Measurements from ENCODE around the gene RASGRP4.
"Not testable (repeated sequence)": the region's sequence is repeated elsewhere in the genome, so short reads cannot be mapped to it uniquely, and the experiment has no call there.

RASGRP4 gene

DNA sequence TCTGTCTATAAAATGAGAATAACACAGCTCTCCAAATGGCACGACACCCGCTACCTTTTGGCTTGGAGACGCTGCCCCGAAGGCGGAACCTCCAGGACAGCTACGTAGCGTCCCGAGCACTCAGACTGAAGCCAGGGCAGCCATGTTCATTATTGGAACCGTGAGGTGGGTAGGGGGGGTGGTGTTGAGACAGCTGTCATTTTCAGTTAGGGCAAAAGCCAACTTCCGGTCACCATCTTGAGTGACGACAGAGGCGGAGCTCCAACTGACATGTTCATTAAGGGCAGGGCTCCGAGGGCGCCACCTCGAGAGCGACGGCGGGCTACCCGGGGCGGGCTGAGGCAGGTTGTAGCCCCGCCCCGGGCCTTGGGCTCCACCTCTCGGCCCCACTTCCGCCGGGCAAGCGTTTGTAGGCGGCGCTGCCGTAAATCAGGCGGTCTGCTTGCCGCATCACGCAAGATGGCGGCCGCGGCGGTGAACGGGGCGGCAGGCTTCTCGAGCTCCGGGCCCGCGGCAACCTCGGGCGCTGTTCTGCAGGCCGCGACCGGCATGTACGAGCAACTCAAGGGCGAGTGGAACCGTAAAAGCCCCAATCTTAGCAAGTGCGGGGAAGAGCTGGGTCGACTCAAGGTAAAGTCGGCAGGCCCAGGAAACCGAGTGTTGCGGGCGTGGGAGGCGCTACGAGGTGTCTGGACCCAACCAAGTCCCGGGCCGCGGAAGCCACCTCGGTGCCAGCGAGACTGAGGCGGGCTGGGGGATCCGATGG is 51.5 kb downstream of the RASGRP4 start, which contains the start of gene PSMD8:
Gene PSMD8, plus strand, starts transcription at position 240 of the 766 bp plus-strand sequence. Its CDS starts 31 bp downstream, at position 271.
- TF ChIP-seq POLR2A (IDR thresholded peaks at IDR 0.05; ENCODE audit: low read depth, low read length), result peak; percentile 99

DNA sequence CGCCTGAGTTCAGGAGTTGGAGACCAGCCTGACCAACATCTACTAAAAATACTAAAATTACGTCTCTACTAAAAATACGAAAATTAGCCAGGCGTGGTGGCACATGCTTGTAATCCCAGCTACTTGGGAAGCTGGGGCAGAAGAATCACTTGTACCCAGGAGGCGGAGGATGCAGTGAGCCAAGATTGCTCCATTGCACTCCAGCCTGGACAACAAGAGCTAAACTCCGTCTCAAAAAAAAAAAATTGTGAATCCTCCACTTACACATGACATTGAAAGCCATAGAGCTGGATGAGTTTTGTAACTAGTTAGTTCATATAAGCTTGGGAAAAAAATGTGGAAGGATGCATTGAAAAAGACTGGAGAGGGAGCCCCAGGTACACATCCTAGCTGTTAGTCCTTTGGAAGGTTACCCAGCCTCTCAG is 52.1 kb downstream of the RASGRP4 start:
- DNase-seq (ENCODE audit: insufficient read length, low spot score) (no peak), FAIRE-seq (no peak)
- TF ChIP-seq POLR2A (IDR thresholded peaks at IDR 0.05; ENCODE audit: low read depth, low read length), result no peak

More for the DNA sequence above, 51.5 kb downstream of the RASGRP4 start, which contains the start of gene PSMD8:
- FAIRE-seq, result peak; percentile 81
- DNase-seq (ENCODE audit: insufficient read length, low spot score), result peak; percentile 98

DNA sequence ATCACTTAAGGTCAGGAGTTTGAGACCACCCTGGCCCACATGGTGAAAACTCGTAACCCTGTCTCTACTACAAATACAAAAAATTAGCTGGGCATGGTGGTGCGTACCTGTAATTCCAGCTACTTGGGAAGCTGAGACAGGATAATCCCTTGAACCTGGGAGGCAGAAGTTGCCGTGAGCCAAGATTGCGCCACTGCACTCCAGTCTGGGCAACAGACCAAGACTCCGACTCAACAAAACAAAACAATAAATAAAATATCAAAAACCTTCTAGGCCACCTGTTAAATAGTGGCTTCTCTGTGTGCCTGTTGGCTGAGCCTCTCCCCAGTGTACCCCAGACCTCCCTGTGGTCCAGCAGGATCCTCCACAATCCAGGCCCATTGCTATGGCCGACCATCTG is 54.9 kb downstream of the RASGRP4 start:
- no peak for TF ChIP-seq POLR2A (IDR thresholded peaks at IDR 0.05; ENCODE audit: low read depth, low read length)
- FAIRE-seq, result no peak

DNA sequence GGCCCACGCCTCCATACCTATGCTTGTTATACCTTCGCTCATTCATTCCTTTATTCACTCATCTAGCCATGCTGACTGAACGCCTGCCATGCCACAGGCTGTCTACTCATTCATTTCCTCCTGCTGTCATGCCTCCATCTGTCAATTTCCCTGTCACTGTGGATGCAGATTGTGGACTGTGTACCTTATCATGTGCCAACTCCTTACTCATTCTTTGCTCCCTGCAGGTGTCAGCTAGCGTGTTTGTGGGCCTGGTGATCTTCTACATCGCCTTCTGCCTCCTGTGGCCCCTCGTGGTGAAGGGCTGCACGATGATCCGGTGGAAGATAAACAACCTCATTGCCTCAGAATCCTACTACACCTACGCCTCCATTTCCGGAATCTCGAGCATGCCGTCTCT is 55.7 kb downstream of the RASGRP4 start:
- TF ChIP-seq POLR2A (IDR thresholded peaks at IDR 0.05; ENCODE audit: low read depth, low read length), result no peak
- no peak for FAIRE-seq
- no peak for DNase-seq (ENCODE audit: insufficient read length, low spot score)

More for the DNA sequence above, 54.9 kb downstream of the RASGRP4 start:
- no peak for DNase-seq (ENCODE audit: insufficient read length, low spot score)

DNA sequence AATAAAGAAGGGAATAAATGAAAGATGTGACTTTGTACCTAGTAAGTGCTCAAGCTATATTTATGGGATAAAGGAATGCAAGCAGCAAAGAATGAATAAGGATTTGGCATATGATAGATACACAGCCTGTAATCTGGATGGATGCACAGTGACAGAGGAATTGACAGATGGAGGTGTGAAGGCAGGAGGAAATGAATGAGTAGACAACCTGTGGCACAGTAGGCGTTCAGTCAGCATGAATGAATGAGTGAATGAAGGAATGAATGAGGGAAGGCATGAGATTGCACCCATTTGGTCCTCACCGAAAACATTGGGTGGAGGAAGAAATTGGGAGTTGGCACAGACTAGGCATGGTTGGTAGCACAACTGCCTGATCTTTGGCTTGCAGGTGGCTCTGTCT is 56.4 kb downstream of the RASGRP4 start:
- no peak for TF ChIP-seq POLR2A (IDR thresholded peaks at IDR 0.05; ENCODE audit: low read depth, low read length)
- no peak for FAIRE-seq

DNA sequence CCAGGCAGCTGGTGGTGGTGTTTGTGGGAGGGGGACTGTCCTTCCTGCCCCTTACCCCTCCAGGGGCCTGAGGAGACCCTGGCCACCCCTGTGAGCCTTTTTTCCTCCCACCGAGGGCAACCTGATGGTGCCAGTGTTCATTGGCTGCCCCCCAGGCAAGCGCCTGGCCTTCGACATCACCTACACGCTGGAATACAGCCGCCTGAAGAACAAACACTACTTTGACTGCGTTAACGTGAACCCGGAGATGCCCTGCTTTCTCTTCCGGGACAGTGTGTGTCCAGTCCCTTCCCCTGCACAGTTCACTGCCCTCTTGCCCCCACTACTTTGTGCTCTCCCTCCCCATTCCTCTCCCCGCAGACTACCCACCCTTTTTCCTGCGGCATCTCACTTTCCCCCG is 59.0 kb downstream of the RASGRP4 start:
- DNase-seq (ENCODE audit: insufficient read length, low spot score) (no peak), FAIRE-seq (no peak)
- TF ChIP-seq POLR2A (IDR thresholded peaks at IDR 0.05; ENCODE audit: low read depth, low read length), result no peak

More for the DNA sequence above, 56.4 kb downstream of the RASGRP4 start:
- DNase-seq (ENCODE audit: insufficient read length, low spot score), result no peak

DNA sequence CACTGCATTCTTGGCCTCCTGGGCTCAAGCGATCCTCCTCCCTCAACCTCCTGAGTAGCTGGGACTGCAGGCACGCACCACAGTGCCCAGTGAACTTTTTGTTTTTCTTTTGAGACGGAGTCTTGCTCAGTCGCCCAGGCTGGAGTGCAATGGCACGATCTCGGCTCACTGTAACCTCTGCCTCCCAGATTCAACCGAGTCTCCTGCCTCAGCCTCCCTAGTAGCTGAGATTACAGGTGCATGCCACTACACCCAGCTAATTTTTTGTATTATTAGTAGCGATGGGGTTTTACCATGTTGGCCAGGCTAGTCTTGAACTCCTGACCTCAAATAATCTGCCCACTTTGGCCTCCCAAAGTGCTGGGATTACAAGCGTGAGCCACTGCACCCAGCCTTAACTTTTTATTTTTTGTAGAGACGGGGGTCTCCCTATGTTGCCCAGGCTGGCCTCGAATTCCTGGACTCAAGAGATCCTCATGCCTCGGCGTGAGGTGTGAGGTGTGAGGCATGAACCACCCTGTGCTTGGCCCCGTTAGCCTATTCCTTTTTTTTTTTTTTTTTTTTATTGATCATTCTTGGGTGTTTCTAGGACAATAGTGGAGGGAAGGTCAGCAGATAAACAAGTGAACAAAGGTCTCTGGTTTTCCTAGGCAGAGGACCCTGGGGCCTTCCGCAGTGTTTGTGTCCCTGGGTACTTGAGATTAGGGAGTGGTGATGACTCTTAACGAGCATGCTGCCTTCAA is 62.9 kb downstream of the RASGRP4 start:
- DNase-seq (ENCODE audit: insufficient read length, low spot score); FAIRE-seq: not testable (repeated sequence)

DNA sequence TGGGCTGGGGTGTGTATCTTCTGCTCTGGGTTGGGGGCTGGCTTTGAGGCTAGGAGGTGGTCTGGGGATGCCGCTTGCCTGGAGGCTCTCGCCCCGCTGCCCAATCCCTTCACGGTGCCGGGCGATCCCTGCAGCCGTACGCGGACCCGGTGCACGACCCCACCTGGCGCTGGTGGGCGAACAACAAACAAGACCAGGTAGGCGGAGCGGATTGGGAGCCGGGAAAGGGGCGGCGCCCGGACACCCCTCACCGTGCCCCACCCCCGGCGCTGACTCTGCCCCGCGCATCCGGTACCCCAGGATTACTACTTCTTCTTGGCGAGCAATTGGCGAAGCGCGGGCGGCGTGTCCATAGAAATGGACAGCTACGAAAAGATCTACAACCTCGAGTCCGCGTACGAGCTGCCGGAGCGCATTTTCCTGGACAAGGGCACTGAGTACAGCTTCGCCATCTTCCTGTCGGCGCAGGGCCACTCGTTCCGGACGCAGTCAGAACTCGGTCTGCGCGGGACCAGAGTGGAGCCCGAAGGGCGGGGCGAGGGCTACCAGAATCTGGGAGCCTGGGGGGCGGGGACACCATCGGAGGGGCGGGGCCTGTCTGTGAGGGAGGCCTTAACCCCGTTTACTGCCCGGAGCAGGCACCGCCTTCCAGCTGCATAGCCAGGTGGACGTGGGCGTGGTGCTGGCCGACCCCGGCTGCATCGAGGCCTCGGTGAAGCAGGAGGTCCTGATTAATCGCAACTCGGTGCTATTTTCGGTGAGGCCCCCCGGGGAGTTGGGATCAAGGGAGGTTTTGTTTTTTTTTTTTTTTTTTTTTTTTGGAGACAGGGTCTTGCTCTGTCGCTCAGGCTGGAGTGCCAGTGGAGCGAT is 63.7 kb downstream of the RASGRP4 start:
- no peak for FAIRE-seq
- DNase-seq (ENCODE audit: insufficient read length, low spot score), result peak; percentile 92
- peak; percentile 44; the same call in 1 of the 2 replicates for TF ChIP-seq POLR2A (IDR thresholded peaks at IDR 0.05; ENCODE audit: low read depth, low read length)

DNA sequence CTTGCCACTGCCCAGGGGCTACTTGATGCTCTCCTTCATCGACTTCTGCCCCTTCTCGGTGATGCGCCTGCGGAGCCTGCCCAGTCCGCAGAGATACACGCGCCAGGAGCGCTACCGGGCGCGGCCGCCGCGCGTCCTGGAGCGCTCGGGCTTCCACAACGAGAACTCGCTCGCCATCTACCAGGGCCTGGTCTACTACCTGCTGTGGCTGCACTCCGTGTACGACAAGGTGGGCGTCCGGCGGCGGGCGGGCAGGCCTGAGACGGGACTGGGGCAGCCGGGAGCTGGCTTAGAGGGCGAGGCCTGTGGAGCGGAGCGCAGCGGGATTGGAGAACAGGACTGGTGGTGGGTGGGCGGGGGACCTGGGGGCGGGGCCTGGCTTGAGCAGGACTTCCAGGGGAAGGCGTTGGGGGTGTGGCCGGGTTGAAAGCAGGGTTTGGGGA is 64.4 kb downstream of the RASGRP4 start:
- DNase-seq (ENCODE audit: insufficient read length, low spot score) (peak; percentile 83), FAIRE-seq (no peak)

DNA sequence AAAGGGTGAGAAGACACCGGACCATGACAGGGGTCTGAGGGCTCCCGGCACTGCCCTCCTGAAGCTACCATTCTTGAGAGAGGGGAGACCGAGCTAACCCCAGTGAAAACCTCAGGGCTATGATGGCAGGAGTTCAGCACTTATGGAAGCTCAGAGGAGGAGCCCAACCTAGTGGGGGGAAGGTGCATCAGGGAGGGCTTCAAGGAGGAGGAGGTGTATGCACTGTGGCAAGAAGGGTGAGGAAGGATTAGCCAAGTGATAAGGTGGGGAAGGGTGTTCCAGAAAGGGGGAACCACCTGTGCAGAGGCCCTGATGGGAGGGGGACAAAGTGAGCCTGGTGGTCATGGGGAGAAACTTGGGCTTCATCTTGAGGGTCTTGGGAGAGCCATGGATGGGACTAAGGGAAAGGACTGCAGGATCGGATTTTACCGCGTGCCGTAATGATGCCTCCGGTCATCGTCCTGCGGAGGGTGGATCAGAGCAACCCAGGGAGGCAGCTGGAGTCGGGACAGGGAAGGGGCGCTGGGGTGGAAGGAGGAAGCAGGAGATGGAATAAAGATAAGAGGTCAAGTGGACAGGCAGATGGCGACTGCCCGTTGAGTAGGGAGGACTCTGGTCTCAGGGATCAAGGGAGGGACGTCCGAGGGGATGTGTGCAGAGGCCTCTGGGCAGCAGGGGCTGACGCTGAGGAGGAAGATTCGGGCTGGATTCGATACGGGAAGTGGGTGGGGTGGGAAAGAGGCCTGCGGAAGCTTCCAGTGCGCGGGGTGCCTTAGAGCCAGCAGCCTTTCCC is 65.0 kb downstream of the RASGRP4 start:
- no peak for DNase-seq (ENCODE audit: insufficient read length, low spot score)
- TF ChIP-seq POLR2A (IDR thresholded peaks at IDR 0.05; ENCODE audit: low read depth, low read length), result no peak
- FAIRE-seq, result no peak

More for the DNA sequence above, 64.4 kb downstream of the RASGRP4 start:
- TF ChIP-seq POLR2A (IDR thresholded peaks at IDR 0.05; ENCODE audit: low read depth, low read length), result no peak

DNA sequence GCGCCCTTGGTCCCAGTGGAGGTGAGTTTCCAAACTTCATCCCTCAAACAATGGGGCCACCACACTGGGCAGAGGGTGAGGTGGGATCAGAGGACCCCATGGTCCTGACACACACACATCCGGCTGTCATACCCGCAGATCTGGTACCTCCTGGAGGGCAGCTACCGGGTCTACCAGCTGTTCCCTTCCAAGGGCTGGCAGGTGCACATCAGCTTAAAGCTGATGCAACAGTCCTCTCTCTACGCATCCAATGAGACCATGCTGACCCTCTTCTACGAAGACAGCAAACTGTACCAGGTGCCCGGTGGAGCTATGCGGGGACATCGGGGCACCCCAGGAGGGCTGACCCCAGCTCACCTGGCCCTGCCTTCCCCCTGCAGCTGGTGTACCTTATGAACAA is 65.7 kb downstream of the RASGRP4 start:
- no peak for TF ChIP-seq POLR2A (IDR thresholded peaks at IDR 0.05; ENCODE audit: low read depth, low read length)
- no peak for DNase-seq (ENCODE audit: insufficient read length, low spot score)
- FAIRE-seq, result no peak

DNA sequence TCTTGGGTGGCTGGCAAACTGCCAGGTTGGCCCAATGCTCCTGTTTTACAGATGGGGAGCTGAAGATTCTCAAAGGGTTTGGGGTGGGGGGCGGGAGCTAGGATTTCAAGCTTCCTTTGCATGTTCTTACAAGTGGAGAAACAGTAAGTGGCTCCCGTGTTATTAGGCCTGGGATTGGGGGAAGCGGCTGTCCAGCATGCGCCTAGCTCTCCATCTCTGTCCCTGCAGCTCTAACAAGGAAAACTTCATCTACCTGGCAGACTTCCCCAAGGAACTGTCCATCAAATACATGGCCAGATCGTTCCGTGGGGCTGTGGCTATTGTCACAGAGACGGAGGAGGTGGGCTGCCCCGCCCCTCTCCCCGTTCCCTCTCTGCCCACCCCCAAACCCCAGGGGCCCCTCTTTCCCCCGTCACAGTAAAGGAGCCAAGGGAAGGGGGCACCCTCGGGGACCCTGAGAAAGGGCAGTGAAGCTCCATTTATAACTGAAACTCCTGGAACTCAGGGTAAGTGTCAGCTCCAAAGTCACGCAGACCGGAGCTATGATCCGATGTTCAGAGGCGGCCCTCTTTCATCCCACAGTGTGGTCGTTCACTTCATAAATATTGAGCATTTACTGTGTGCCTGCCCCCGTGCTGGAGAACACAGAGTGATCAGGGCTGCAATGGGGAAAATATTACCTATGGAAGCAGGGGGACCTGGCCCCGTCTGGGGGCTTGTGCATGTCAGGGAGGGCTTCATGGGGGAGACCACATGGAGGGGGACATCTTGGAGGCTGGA is 66.6 kb downstream of the RASGRP4 start:
- FAIRE-seq, result no peak
- no peak for DNase-seq (ENCODE audit: insufficient read length, low spot score)
- no peak for TF ChIP-seq POLR2A (IDR thresholded peaks at IDR 0.05; ENCODE audit: low read depth, low read length)
